Cardiac muscle cell (in vitro differentiated cells and primary cell): Measurements from ENCODE around the gene CGB1. TPM values are rescaled to one million over a fixed set of nuclear protein-coding genes. Genes with fewer than 3 reads are reported as not detected.

Source experiments
- DNase-seq, 2 donors: peaks; one replicate each; pipeline versions ENCODE4 v3.0.0 to v3.0.0-alpha.2; 2010 to 2017; ENCODE audit warnings: low read depth in 1 of 2, low spot score in 1 of 2
- H3K27ac ChIP-seq: fragments of 200-600 bp; sonication (generic); 2 replicates; pipeline ENCODE4 v1.5.1; 2016
- H3K27me3 ChIP-seq: fragments of 200-600 bp; sonication (generic); 2 replicates; pipeline ENCODE4 v1.6.0; 2016; ENCODE audit warnings: control low read depth
- H3K36me3 ChIP-seq: fragments of 200-600 bp; sonication (generic); 2 replicates; pipeline ENCODE4 v1.5.1; 2016; ENCODE audit warnings: control low read depth
- H3K4me1 ChIP-seq: fragments of 200-600 bp; sonication (generic); 2 replicates; pipeline ENCODE4 v1.8.1; 2017; ENCODE audit warnings: low read depth, mild to moderate bottlenecking, mixed run types
- H3K4me3 ChIP-seq: fragments of 200-600 bp; sonication (generic); 2 replicates; pipeline ENCODE4 v1.5.1; 2016; ENCODE audit warnings: mild to moderate bottlenecking
- H3K9me3 ChIP-seq: fragments of 200-600 bp; sonication (generic); 2 replicates; pipeline ENCODE4 v1.5.1; 2017; ENCODE audit warnings: low read depth, mild to moderate bottlenecking, control low read depth
- CTCF ChIP-seq: IDR thresholded peaks from 2 replicates; pipeline ENCODE4 v1.5.1; 2012; ENCODE audit warnings: low read depth, mild to moderate bottlenecking, low read length
- polyA plus RNA-seq: library from polyadenylated mRNA; unstranded; fragments of >200 nt; fragmentation: Nextera tagmentation; extraction: Ambion mirVana; gene quantifications from 2 replicates; pipeline ENCODE4 v1.2.1, GENCODE V29; 2016
- total RNA-seq: library from RNA; depleted of rRNA; stranded (reverse); fragments of >200 nt; gene quantifications from 2 replicates; pipeline ENCODE4 v1.2.3, GENCODE V29; 2016

Gene CGB1
- total and polyA plus RNA-seq, 2 experiments from 2014 or later: not detected

GRCh38 chr19:49011194-49011593 lies 25.5 kb downstream of the CGB1 start:
- Histone ChIP-seq H3K36me3 (peaks cover 18% of the 10 kb centered on the region), H3K4me1 (no peaks in the 10 kb centered on the region), H3K27me3 (no peaks in the 10 kb centered on the region), H3K4me3 (no peak overlapping the region), H3K27ac (no peak overlapping the region), H3K9me3 (no peaks in the 10 kb centered on the region)
- no peak for DNase-seq
- TF ChIP-seq CTCF: no peak

- Histone ChIP-seq H3K4me3 (no peak overlapping the region), H3K36me3 (peaks cover 17% of the 10 kb centered on the region), H3K27ac (no peak overlapping the region), H3K27me3 (no peaks in the 10 kb centered on the region), H3K4me1 (no peaks in the 10 kb centered on the region), H3K9me3 (no peaks in the 10 kb centered on the region)
- DNase-seq: no peak
- TF ChIP-seq CTCF: no peak
These were observed 26.2 kb downstream of the CGB1 start for GRCh38 chr19:49010453-49010852.

- Histone ChIP-seq H3K4me1 (no peaks in the 10 kb centered on the region), H3K9me3 (no peaks in the 10 kb centered on the region), H3K4me3 (no peak overlapping the region), H3K27ac (no peak overlapping the region), H3K27me3 (no peaks in the 10 kb centered on the region), H3K36me3 (peaks cover 13% of the 10 kb centered on the region)
- DNase-seq: no peak
- no peak for TF ChIP-seq CTCF
These were observed 26.9 kb downstream of the CGB1 start for GRCh38 chr19:49009828-49010227.

DNA sequence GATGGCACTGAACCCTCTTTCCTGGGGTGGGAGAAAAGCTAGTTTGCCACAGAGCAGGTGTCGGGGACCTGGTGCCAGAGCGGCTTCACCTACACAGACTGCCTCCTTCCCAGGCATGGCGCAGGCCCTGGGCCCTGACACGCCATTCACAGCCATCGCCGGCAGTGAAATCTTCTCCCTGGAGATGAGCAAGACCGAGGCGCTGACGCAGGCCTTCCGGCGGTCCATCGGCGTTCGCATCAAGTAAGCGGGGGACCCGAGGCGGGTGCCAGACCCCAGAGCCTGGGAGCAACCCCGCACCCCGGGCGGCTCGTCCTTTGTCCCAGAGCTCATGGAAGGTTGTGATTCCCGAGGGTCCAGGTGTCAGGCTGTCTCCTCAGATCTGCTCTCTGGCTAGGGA lies 29.8 kb downstream of the CGB1 start:
- no peak for TF ChIP-seq CTCF
- H3K36me3 ChIP-seq: peaks cover 18% of the 10 kb centered on the region
- no peaks in the 10 kb centered on the region for H3K4me1 ChIP-seq
- no peaks in the 10 kb centered on the region for H3K27me3 ChIP-seq
- no peak for DNase-seq
- H3K4me3 ChIP-seq: no peak overlapping the region
- H3K9me3 ChIP-seq: no peaks in the 10 kb centered on the region
- no peak overlapping the region for H3K27ac ChIP-seq

DNA sequence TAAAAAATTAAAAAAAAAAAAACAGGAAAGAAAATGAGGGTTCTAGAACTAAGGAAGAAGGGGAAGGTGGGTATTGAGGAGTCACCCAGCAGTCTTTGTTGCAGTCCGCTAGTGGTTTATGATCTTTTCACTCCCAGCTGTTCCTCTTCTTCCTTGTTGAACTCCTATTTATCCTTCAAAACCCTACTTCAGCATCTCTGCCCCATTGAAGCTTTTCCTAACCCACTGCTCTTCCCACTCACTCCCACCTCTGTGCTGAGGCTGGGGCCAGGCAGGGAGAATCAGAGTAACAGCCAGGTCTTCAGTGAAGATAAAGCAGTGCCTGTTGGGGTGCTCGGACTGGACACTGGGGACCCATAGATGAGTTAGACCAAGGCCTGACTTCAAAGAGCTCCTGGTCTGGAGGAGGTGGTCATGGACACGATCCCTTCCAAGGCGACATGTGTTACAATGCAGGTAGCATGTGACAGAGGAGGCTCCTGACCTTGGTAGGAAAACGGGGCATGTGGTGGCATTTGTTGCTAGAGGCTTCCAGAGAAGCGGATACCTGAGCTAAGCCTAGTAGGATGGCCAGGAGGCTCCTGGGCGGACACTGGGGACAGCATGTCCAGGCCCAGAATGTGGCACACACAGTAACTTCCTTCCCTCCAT lies 31.6 kb downstream of the CGB1 start:
- no peak overlapping the region for H3K27ac ChIP-seq
- H3K36me3 ChIP-seq: peaks cover 13% of the 10 kb centered on the region
- no peaks in the 10 kb centered on the region for H3K27me3 ChIP-seq
- no peaks in the 10 kb centered on the region for H3K9me3 ChIP-seq
- H3K4me1 ChIP-seq: no peaks in the 10 kb centered on the region
- no peak overlapping the region for H3K4me3 ChIP-seq
- DNase-seq: no peak
- TF ChIP-seq CTCF: no peak
